GM21526 (cell line): Measurements from ENCODE around the gene SAT1.

ENCODE experiments used
- ATAC-seq: cut with Tn5 transposase; IDR thresholded peaks from one replicate; pipeline ENCODE4 v1.9.1; 2021; ENCODE audit warnings: moderate library complexity; ENCODE audit not compliant: unreplicated experiment, low FRiP score

Gene SAT1

GRCh38 chrX:23804578-23804977 is 21.6 kb downstream of the SAT1 start:
- ATAC-seq, result no peak

- no peak for ATAC-seq
Observed at GRCh38 chrX:23805389-23805788, 22.4 kb downstream of the SAT1 start.

- no peak for ATAC-seq
Observed at GRCh38 chrX:23810279-23810678, 27.3 kb downstream of the SAT1 start.

- no peak for ATAC-seq
Observed at GRCh38 chrX:23811108-23811651, 28.2 kb downstream of the SAT1 start.

DNA sequence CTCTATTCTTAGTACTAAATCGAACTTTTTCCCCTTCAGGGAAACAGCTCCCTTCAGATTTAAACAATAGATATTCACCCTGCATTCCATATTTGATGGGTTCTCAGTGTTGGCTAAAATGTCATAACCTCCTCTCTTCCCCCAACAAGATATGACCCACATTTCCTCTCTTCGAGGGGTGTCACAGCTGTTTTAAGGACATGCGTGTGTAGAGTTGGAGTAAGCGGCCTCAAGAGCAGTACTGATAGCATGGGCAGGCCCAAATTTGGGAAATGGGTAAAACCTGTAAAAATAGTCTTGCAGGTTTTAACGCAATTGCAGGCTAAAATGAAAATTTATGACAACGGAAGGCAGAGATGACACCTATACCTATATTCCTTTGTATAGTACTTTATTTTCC is 28.7 kb downstream of the SAT1 start:
- ATAC-seq, result no peak

DNA sequence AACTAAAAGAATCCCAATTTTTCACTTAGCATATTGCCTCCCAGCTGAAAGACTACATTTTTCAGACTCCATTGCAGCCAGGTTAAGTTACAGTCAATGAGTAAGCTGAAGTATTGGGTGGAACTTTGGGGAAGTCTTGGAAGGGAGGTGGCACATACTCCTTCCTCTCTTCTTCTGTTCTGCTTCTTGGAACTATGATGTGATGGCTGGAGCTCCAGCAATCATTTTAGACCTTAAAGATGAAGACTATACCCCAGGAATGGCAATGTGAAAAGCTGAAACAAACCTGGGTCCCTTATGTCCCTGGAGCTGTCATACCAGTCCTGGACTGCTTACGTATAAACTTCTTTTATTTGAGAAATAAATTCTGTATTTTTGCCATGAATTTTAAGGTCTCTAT is 30.8 kb downstream of the SAT1 start:
- ATAC-seq, result no peak

DNA sequence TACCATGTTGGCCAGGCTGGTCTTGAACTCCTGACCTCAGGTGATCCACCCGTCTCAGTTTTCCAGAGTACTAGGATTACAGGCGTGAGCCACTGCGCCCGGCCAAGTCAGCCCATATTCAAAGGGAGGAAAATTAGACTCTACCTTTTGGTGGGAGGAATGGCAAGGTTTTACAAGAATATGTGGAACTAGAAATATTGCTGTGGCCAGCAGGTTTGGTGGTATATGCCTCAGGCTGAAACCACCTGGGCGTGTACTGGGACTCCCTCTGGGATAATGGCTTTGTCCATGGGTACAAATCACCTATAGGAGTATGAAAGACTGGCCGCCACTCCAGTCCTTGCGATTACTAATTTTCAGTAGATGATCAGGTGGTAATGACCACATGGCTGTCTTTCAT is 32.4 kb downstream of the SAT1 start:
- no peak for ATAC-seq

GRCh38 chrX:23816179-23816578 is 33.2 kb downstream of the SAT1 start:
- ATAC-seq, result no peak

GRCh38 chrX:23817979-23818336 is 35.0 kb downstream of the SAT1 start:
- ATAC-seq, result no peak

- no peak for ATAC-seq
Observed at GRCh38 chrX:23819385-23820234, 36.6 kb downstream of the SAT1 start.

DNA sequence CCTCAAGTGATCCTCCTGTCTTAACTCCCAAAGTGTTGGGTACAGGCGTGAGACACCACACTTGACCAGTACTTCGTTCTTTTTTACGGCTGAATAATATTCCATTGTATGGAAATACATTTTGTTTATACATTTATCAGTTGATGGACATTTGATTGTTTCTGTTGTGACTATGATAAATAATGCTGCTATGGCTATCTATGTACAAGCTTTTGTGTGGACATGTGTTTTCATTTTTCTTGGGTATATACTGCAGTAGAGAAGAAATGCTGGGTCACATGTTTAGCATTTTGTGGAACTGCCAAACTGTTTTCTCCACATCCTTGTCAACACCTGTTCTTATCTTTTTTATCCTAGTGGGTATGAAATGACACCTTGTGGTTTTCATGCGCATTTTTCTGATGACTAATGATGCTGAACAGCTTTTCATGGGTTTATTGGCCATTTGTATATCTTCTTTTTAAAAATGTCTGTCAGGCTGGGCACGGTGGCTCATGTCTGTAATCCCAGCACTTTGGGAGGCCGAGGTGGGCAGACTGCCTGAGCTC is 37.3 kb downstream of the SAT1 start:
- no peak for ATAC-seq

DNA sequence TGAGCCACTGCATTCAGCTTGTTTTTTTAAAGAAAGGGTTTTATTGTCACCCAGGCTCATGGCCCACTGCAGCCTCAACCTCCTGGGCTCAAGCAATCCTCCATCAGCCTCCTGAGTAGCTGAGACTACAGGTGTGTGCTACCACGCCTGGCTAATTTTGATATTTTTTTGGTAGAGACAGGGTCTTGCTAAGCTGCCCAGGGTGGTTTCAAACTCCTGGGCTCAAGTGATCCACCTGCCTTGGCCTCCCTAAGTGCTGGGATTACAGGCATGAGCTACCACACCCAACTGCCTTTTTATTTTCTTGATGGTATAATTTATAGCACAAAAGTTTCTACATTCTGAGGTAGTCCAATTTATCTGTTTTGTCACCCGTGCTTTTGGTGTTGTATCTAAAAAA is 38.9 kb downstream of the SAT1 start:
- no peak for ATAC-seq

DNA sequence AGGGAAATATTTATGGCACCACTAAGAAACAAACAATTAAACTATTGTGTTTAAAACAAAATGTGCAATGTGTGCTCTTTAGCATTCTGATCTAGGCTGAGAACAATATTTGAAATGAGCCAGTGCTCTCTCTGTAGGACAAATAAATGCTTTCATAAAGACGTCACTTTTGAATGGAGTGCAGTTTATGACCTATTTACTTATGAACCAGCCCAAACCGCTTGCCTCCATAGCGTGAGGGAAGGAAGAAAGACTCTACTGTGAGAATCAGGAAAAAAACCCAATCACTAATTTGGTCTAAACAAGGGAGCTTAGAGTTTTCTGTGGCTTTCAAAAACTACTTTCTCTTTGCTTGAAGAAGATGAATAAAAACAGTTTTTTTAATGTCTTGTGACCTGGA is 39.4 kb downstream of the SAT1 start:
- no peak for ATAC-seq

- no peak for ATAC-seq
Observed at GRCh38 chrX:23822841-23823240, 39.9 kb downstream of the SAT1 start.

GRCh38 chrX:23825675-23826074 is 42.7 kb downstream of the SAT1 start:
- ATAC-seq, result no peak

DNA sequence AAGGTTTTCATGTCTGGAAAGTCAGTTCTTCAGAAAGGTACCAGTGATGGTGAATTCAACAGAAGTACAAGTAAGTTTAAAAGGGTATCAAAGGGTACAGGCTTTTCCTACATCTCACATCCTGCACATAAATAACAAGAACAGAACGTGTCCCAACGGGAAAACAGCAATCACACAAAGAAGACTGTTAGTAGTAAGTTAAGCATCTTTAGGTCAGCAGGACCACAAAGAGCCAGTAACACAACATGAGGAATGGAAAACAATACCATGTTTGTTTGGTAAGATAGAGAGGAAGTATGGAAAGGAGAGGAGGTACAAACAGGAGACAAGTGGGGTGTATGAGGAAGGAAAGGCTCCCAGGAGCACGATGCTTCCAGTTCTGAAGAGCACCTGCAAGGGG is 43.2 kb downstream of the SAT1 start:
- ATAC-seq, result no peak

- ATAC-seq, result no peak
Observed at GRCh38 chrX:23826653-23827052, 43.7 kb downstream of the SAT1 start.

DNA sequence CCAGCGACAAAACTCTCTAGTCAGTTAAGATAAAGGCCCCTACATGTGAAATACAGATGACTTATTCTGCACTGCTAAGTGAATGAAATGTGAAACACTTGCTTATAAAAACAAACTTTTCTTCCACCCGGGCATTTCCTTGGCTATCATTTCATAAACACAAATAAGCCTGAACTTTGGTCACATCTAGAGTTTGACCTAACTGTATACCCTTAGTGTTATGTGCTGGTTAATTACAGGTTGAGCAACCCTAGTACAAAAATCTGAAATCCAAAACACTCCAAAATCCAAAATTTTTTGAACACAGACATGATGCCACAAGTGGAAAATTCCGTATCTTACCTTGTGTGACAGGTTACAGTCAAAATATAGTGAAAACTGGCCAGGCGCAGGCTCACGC is 45.9 kb downstream of the SAT1 start:
- ATAC-seq, result no peak

- ATAC-seq, result no peak
Observed at GRCh38 chrX:23832721-23833120, 49.7 kb downstream of the SAT1 start.
